HepG2 (cell line): Measurements from ENCODE around the gene TCF12. TPM values are rescaled to one million over a fixed set of nuclear protein-coding genes. Genes with fewer than 3 reads are reported as not detected.

Experiments
- FOXK1 ChIP-seq: sonication (generic); formaldehyde crosslinking; IDR thresholded peaks from 2 replicates; pipeline ENCODE4 v1.4.0; 2020; ENCODE audit warnings: low read depth, missing genetic modification reagents, borderline replicate concordance
- PATZ1 ChIP-seq: sonication (generic); formaldehyde crosslinking; IDR thresholded peaks from 2 replicates; pipeline ENCODE4 v1.4.0; 2020; ENCODE audit warnings: missing genetic modification reagents
- PHB2 ChIP-seq: fragments of 450-650 bp; IDR thresholded peaks from 2 replicates; pipeline ENCODE4 v1.6.1; 2018; ENCODE audit not compliant: partially characterized antibody
- ZNF580 ChIP-seq: IDR thresholded peaks from 2 replicates; pipeline ENCODE4 v1.6.1; 2016; ENCODE audit warnings: low read depth, borderline replicate concordance
- polyA plus RNA-seq, 8 experiments: library from polyadenylated mRNA; depleted of rRNA in 3 of 8; stranded (reverse) in 7 of 8; unstranded in 1 of 8; fragments of >200 nt; fragmentation: Illumina TruSeq in 4 of 8; extraction: Trizol in 4 of 8; gene quantifications; 2 replicates each; pipeline versions ENCODE4 v1.2.1 to v1.2.3, GENCODE V29; 2011 to 2016; ENCODE audit warnings: low read depth in 4 of 8, missing spikeins in 1 of 8, mixed read lengths in 1 of 8; ENCODE audit not compliant: insufficient read depth in 1 of 8
- total RNA-seq, 5 experiments: library from RNA; depleted of rRNA; stranded (reverse); fragments of >200 nt; fragmentation: Illumina TruSeq; extraction: Trizol; gene quantifications; 2 replicates each; pipeline ENCODE4 v1.2.3, GENCODE V29; 2016; ENCODE audit warnings: low read depth in 1 of 5
- TF ChIP-seq, protein P1 (sequence below): sonication (generic); formaldehyde crosslinking; IDR thresholded peaks from 2 replicates; pipeline ENCODE4; 2020; ENCODE audit warnings: missing genetic modification reagents, mild to moderate bottlenecking, borderline replicate concordance
- TF ChIP-seq, protein P2 (sequence below): sonication (generic); formaldehyde crosslinking; IDR thresholded peaks from 2 replicates; pipeline ENCODE4 v1.4.0; 2020; ENCODE audit warnings: missing genetic modification reagents
- TF ChIP-seq, protein P3 (sequence below): sonication (generic); formaldehyde crosslinking; conservative IDR thresholded peaks from 2 replicates; pipeline ENCODE4 v1.4.0; 2020; ENCODE audit warnings: missing genetic modification reagents

Gene TCF12
- total and polyA plus RNA-seq, 2 of the 13 experiments (the other 11 are each of a cell fraction or from before 2014, with no cell fraction given): 48.6 to 51.1 TPM

GRCh38 chr15:57322602-57323250, 404.3 kb downstream of the TCF12 start (continued):
- TF ChIP-seq PATZ1 (CRISPR knock-in tag) (no peak), FOXK1 (no peak), PHB2 (no peak), ZNF580 (CRISPR knock-in tag) (no peak)
- TF ChIP-seq, protein P1, sequence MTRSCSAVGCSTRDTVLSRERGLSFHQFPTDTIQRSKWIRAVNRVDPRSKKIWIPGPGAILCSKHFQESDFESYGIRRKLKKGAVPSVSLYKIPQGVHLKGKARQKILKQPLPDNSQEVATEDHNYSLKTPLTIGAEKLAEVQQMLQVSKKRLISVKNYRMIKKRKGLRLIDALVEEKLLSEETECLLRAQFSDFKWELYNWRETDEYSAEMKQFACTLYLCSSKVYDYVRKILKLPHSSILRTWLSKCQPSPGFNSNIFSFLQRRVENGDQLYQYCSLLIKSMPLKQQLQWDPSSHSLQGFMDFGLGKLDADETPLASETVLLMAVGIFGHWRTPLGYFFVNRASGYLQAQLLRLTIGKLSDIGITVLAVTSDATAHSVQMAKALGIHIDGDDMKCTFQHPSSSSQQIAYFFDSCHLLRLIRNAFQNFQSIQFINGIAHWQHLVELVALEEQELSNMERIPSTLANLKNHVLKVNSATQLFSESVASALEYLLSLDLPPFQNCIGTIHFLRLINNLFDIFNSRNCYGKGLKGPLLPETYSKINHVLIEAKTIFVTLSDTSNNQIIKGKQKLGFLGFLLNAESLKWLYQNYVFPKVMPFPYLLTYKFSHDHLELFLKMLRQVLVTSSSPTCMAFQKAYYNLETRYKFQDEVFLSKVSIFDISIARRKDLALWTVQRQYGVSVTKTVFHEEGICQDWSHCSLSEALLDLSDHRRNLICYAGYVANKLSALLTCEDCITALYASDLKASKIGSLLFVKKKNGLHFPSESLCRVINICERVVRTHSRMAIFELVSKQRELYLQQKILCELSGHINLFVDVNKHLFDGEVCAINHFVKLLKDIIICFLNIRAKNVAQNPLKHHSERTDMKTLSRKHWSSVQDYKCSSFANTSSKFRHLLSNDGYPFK: no peak
- TF ChIP-seq, protein P2, sequence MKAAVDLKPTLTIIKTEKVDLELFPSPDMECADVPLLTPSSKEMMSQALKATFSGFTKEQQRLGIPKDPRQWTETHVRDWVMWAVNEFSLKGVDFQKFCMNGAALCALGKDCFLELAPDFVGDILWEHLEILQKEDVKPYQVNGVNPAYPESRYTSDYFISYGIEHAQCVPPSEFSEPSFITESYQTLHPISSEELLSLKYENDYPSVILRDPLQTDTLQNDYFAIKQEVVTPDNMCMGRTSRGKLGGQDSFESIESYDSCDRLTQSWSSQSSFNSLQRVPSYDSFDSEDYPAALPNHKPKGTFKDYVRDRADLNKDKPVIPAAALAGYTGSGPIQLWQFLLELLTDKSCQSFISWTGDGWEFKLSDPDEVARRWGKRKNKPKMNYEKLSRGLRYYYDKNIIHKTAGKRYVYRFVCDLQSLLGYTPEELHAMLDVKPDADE (CRISPR knock-in tag): no peak
- TF ChIP-seq, protein P3, sequence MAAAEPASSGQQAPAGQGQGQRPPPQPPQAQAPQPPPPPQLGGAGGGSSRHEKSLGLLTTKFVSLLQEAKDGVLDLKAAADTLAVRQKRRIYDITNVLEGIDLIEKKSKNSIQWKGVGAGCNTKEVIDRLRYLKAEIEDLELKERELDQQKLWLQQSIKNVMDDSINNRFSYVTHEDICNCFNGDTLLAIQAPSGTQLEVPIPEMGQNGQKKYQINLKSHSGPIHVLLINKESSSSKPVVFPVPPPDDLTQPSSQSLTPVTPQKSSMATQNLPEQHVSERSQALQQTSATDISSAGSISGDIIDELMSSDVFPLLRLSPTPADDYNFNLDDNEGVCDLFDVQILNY (CRISPR knock-in tag): no peak
